SH-SY5Y (cell line): ENCODE measurements around the gene MAN1C1.

Experiments used
- GATA2 ChIP-seq: IDR thresholded peaks from 2 replicates; pipeline ENCODE4 v1.6.1; 2011; ENCODE audit warnings: mild to moderate bottlenecking, low read depth, low read length
- GATA3 ChIP-seq: IDR thresholded peaks from 2 replicates; pipeline ENCODE4 v1.6.1; 2011; ENCODE audit warnings: low read depth, mild to moderate bottlenecking, low read length, moderate library complexity

- no peak for TF ChIP-seq GATA2
- TF ChIP-seq GATA3: no peak
These were observed 26.3 kb upstream of the MAN1C1 start for GRCh38 chr1:25590096-25590824.
